GM12865 (cell line): Measurements from ENCODE around the gene CDC42EP1.
A peak's percentile ranks its signal among the peaks of the same experiment; 100 is the strongest.
"Not testable (repeated sequence)": the region's sequence is repeated elsewhere in the genome, so short reads cannot be mapped to it uniquely, and the experiment has no call there.

Experiments used
- DNase-seq: peaks from one replicate; pipeline ENCODE4 v3.0.0; 2010; ENCODE audit warnings: low read depth
- H3K4me3 ChIP-seq: 2 replicates; pipeline ENCODE4 v1.5.1; 2011; ENCODE audit warnings: mild to moderate bottlenecking, low read depth, low read length, control low read depth
- CTCF ChIP-seq: IDR thresholded peaks from 2 replicates; pipeline ENCODE4 v1.5.1; 2011; ENCODE audit warnings: low read length, control low read depth, low read depth, inconsistent platforms; ENCODE audit not compliant: insufficient read depth; ENCODE audit errors: missing control alignments

Gene CDC42EP1

GRCh38 chr22:37588546-37589215 is 28.4 kb downstream of the CDC42EP1 start:
- H3K4me3 ChIP-seq: no peak overlapping the region
- DNase-seq: peak; percentile 55
- no peak for TF ChIP-seq CTCF

- no peak for TF ChIP-seq CTCF
- DNase-seq: no peak
- H3K4me3 ChIP-seq: no peak overlapping the region
Measured at GRCh38 chr22:37589636-37590035, 29.4 kb downstream of the CDC42EP1 start.

GRCh38 chr22:37591081-37591480 is 30.8 kb downstream of the CDC42EP1 start:
- not testable (repeated sequence) for H3K4me3 ChIP-seq, DNase-seq

GRCh38 chr22:37591823-37592404 is 31.6 kb downstream of the CDC42EP1 start:
- TF ChIP-seq CTCF: no peak
- no peak for DNase-seq
- H3K4me3 ChIP-seq: peak overlapping the region; percentile 64

- H3K4me3 ChIP-seq: no peak overlapping the region
- no peak for TF ChIP-seq CTCF
- no peak for DNase-seq
Measured at GRCh38 chr22:37594237-37594636, 34.0 kb downstream of the CDC42EP1 start.

- no peak for DNase-seq
Measured at GRCh38 chr22:37599153-37599552, 38.9 kb downstream of the CDC42EP1 start.

GRCh38 chr22:37601203-37601539 is 40.9 kb downstream of the CDC42EP1 start:
- no peak for TF ChIP-seq CTCF
- no peak for DNase-seq
- H3K4me3 ChIP-seq: no peak overlapping the region

More at GRCh38 chr22:37599153-37599552, 38.9 kb downstream of the CDC42EP1 start:
- TF ChIP-seq CTCF: no peak
- H3K4me3 ChIP-seq: no peak overlapping the region
